Stimulated activated CD4-positive, alpha-beta T cell treated with anti-CD3 and anti-CD28 coated beads, Interleukin-4, amount 100 ng/mL, for 48 hours (primary cell): Measurements from ENCODE around the gene GZMM.
"Not testable (repeated sequence)": the region's sequence is repeated elsewhere in the genome, so short reads cannot be mapped to it uniquely, and the experiment has no call there.

Experiments
- DNase-seq, 2 donors: peaks; one replicate each; pipeline ENCODE4 v3.0.0-alpha.2; 2020; ENCODE audit warnings: low read depth in 2 of 2

Gene GZMM

DNA sequence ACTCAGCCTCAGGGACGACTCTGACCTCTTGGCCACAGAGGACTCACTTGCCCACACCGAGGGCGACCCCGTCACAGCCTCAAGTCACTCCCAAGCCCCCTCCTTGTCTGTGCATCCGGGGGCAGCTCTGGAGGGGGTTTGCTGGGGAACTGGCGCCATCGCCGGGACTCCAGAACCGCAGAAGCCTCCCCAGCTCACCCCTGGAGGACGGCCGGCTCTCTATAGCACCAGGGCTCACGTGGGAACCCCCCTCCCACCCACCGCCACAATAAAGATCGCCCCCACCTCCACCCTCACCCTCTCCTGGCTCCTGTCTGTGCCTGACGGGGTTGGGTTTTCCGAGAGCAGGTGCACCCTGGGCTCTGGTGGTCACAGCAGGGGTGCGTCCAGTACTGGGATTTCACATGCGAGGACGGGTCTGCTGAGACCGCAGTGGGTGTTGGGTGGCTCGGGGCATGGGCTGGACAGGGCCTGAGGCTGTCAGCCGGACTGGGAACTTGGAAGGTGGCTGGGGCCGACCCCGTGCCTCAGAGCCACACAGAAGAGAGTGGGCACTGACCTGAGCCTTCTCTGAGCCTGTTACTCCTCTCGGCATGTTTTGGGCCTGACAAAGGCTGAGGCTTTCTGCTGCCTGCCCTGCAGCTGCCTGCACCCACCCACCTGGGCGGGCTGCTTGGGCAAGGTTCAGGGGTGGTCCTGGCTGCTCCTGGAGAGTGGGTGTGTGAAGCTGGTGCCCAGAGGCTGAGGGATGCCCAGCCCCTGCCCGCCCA is 39.5 kb downstream of the GZMM start:
- DNase-seq = no peak

DNA sequence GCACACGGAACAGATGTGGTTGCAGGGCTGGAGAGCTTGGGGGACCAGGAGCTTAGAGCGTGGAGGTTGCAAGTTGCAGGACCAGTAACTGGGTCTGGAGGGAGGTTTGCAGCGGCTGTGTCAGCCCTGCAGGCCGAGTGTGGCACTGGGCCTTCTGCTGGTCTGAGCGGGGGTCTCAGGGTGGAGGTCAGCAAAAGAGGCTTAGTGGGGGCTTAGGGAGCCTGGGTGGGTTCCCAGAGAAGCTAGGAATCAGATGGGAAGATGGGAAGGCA is 40.1 kb downstream of the GZMM start:
- DNase-seq = no peak

DNA sequence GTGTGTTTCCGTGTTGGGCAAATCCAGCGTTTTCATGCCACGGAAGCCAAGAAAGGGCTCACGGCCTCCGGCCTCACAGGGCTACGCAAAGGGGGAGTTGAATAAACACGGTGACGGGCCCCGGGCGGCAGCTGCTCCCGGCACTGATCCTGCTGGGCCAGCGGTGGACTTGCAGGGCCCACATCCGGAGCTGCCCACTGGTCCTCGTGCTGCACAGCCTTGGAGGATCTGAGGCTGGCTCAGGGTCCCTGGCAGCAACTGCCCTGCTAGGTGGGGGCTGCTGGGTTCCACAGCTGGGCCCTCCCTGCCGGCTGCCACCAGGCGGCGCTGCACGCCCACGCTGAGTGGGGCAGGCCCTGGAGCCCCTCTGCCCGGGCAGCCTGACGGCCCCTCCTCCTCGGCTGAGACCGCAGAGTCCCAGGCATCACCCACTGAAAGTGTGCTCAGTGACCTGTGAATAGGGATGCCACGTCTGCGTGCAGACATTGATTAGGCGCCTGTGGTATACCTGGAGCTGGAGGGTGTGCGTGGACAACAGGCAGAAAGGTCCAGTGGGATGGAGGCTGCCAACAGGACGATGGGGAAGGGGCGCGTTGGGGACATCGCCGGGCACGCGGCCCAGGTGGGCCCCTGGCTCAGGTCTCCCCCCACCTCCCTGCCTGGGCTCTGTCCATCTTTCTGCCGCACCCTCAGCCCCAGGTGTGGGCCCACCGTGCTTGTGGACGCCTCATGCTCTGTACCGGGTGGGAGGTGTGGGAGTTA is 40.6 kb downstream of the GZMM start:
- peak; percentile 49 to 63 for DNase-seq

DNA sequence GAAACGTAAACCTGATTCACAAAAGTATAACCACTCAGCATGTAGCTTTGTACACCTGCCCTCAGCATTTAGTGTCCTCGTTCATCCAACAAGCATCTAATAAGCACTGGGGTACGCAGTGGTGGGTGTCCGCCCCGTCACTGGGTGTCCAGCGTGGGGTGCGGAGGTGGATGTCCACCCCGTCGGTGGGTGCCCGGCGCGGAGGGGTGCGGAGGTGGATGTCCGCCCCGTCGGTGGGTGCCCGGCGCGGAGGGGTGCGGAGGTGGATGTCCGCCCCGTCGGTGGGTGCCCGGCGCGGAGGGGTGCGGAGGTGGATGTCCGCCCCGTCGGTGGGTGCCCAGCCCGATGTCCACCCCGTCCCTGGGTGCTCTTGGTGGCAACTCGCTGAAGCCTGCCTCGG is 41.3 kb downstream of the GZMM start:
- DNase-seq = not testable (repeated sequence)

DNA sequence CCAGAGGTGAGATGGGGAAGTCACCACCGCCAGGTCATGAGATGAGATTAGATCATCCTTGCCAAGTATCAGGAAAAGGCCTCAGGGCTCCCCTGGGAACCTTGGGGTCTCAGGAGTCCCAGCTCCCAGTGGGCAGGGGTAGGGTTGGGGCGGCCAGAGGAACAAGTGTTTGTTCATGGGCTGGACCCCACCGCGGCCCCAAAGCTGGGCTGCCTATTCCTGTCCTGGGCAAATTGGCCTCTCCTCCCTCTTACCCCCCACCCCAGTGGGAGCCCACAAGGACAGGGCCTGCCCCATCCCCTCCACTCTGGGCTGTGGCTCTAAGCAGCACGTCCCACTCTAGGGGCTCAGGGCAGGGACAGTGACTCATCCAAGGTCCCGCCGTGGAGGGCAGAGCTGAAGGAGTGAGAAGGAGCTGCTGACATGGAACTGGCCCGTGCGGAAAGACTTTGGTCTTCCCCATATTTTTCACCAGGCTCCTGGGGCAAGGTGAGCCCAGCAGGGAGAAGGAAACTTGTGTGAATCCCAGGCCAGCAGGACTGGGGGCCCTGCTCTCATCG is 41.8 kb downstream of the GZMM start:
- DNase-seq = no peak

DNA sequence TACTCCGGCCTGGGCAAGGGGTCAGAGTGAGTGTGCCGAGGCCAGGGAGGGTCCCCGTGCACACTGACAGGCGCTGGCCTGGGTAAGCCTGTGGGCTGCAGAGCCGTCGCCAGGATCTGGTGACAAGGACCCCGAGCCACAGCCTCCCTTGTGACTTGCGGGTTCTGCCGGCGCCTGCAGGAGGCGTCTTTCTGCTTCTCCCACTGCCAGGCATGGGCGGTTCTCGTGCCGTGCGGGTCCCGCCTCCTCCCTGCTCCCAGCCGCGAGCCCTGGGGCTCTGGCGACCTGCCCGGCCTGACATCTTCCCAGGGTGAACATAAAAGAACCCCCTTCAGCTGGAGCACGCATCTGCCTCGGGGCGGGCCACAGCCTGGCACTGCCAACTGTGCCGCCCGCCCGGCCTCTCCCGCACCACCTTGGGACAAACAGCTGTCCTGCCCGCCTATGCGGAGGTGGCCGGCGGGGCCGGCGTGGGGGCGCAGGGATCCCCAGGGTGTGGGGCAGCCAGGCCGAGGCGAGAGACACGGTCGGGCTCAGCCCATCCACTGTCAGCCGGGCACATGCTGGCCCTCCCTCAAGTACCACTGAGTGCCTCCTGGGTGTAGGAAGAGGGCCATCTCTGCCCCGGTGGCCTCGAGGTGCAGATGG is 44.4 kb downstream of the GZMM start:
- DNase-seq = peak; percentile 64 to 69

DNA sequence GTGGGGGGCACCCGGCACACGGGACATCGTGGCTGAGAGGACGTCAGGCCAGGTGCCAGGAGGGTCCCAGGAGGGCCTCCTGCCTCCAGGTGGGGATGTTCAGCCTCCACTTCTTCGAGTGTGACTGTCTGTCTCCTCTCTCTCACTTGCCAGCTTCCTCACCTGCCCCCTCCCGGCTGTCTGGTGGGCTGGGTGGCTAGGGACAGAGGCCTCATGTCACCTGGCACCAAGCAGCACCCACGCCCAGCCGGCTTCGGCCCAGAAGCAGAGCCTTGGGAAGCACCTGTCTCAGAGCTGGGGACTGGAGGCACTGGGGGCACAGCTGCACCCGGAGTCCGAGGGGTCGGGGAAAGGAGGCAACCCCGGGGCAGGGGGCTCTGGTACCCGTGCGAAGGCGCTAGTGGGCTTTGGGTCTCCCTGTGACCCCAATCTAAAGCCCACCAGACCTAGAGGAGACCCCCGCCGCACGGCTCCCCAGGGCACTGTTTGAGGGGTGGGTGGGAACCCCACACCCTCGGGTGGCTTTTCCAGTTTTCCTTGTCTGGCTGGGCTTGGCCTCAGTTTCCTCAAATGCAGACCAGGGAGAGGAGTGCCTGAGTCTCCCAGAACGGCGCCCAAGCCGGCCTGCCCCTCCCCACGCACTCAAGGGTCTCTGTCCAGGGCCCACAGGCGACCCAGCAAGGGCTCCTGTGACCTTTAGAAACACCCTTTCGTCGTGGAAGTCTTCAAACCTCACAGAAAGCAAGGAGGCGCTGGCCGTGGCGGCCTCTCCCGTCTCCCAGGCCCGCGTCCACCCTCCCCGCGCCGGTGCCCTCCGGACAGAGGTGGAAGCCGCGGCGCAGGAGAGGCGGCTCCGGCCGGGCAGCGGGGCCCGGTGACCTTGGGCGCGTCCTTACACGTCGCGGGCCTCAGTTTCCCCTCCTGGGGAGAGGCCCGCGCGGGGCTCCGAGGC is 45.2 kb downstream of the GZMM start:
- DNase-seq = no peak

DNA sequence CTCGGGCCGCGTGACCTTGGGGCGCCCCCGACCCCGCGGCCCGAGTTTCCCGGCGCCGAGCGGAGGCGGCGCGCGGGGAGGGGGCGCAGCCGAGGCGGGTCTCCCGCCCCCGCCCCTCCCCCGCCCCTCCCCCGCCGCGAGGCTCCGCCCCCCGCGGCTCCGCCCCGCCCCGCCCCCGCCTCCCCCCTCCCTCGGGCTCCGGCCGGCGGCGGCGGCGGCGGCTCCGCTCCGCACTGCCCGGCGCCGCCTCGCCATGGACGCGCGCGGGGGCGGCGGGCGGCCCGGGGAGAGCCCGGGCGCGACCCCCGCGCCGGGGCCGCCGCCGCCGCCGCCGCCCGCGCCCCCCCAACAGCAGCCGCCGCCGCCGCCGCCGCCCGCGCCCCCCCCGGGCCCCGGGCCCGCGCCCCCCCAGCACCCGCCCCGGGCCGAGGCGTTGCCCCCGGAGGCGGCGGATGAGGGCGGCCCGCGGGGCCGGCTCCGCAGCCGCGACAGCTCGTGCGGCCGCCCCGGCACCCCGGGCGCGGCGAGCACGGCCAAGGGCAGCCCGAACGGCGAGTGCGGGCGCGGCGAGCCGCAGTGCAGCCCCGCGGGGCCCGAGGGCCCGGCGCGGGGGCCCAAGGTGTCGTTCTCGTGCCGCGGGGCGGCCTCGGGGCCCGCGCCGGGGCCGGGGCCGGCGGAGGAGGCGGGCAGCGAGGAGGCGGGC is 46.0 kb downstream of the GZMM start, which contains the start of gene HCN2:
Gene HCN2 (plus strand): TSS at position 189 of the 703 bp plus-strand sequence. CDS start 65 bp downstream, at position 254.
- DNase-seq = no peak

DNA sequence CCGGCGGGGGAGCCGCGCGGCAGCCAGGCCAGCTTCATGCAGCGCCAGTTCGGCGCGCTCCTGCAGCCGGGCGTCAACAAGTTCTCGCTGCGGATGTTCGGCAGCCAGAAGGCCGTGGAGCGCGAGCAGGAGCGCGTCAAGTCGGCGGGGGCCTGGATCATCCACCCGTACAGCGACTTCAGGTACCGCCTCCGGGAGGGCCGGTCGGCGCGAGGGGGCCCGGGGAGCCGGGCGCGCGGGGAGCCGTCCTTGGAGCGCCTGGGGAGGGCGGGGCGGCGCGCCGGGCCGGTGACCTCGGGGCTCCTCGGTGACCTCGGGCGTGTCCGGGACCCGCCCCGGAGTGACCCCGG is 46.5 kb downstream of the GZMM start:
- DNase-seq = no peak

DNA sequence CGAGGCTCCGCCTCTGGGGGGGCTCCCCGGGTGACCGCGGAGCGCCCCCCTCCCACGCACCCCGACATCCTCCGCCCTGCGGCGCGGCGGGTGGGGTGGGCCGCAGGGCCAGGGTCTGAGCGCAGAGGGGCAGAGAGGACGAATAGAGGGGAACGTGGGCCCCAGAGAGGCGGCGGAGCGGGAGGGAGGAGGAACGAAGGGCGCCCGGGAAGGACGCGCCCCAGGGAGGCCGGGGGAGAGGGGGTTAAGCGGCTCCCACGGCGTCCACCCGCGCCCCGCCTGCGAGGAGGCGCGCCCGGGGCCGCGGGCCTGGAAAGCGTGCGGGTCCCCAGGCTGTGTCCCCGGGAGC is 46.9 kb downstream of the GZMM start:
- DNase-seq = no peak

DNA sequence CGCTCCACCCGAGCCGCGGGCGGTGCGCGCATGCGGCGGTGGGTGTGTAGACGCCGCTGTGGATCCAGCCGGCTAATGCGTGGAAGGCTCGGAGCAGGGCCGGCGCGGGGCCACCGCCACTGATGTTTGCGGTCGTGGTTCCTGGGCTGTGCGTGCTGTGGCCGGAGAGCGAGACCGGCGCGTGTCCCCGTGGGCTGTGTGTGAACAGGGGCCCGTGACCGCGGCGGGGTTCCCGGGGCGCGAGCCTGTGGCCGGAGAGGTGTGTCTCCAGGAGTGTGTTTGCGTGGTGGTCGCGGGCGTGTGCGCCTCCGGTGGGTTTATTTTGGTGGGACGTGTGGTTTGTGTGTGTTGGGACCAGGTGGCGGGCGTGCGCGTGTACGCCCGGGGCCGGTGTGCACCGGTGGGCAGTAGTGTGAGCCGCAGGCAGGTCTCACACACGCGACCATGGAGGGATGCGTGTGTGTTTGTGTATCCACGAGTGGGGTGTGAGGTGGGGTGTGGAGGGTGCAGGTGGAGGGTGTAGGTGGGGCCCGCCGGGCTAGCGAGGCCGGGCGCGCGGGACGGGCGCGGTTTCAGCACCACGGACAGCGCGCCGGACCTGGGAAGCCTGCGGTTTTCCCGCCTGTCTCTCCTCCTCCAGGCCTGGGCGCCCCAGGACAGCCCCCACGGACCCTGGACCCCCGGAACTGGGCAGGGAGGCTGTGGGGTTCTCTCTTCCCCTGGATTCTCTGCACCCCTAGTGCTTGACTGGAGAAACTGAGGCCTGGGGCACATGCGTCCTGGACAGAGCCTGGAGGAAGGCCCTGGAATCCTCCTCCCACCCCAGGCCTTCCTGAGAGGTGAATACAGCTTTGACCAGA is 47.5 kb downstream of the GZMM start:
- no peak for DNase-seq

DNA sequence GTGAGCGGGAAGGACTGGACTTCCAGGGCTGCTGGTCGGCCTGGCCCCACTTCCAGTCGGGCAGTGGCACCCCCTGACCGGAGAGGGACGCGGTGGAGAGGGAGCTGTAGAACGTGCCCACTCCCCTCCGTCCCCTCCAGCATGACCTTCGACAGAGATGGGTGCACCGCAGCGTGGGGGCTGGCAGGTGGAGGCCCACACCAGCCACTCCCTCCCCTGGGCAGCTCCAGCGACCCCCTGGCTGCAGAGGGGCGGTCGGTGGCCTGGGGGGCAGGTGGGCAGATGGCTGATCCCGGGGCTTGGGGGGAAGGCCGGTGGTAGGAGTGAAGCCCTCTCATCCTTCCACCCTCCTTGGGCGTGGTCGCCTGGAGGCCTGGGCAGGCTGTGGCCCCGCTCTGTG is 48.2 kb downstream of the GZMM start:
- DNase-seq = no peak

DNA sequence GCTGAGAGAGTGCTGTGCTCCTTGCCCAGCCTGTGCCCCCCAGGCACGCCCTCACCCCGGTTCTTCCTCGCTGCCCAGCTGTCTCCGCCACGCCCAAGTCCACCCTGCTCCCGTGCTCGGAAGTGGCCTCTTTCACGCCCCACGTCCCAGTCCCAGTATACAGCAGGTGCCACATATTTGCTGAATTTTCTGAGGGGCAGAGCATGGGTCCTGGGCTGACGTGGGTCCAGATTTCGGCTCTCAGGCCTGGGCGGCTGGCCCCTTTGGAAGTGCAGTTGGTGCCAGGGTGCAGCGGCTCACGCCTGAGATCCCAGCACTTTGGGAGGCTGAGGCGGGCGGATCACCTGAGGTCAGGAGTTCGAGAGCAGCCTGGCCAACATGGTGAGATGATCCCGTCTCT is 49.2 kb downstream of the GZMM start:
- no peak for DNase-seq

DNA sequence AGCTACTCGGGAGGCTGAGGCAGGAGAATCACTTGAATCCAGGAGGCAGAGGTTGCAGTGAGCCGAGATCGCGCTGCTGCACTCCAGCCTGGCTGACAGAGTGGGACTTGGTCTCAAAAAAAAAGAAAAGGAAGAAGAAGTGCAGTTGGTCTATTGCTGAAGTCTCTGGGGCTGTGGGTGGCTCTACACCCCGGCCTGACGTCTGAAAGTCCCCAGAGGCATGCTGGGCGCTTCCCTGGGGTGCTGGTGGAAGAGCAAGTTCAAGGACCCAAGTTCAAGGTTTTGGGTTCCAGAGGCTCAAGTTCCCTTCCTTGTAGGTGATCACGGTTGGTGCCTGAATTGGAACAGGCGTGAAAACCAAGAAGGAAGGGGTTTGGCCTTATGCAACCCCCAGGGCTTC is 49.7 kb downstream of the GZMM start:
- no peak for DNase-seq

DNA sequence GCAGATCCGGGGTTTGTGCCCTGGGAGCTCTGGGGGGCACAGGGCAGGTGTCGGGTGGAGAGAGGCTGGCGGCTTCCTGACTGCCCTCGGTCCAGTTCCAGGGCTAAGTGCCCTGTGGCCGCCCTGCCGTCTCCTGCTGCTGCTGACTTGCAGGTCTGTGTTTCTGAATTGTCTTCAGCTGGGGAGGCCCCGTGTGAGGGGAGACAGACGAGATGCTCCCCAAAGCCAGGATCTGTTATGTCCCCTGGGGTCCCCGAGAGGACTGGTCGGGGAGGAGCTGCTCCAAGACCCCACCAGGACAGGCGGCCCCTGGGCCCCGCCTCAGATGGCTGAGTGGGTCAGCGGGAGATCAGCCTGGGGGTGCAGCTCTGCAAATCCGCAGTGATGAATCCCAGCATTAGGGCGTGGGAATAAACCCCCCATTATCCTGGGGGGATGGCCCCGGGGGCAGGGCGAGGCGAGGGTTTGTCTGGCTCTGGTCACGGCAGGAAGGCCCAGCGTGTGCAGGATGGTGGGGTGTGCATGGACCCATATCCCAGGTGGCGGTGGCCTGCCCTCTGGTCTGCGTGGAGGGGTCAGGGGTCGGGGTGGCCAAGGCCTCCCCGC is 50.5 kb downstream of the GZMM start:
- DNase-seq = no peak

DNA sequence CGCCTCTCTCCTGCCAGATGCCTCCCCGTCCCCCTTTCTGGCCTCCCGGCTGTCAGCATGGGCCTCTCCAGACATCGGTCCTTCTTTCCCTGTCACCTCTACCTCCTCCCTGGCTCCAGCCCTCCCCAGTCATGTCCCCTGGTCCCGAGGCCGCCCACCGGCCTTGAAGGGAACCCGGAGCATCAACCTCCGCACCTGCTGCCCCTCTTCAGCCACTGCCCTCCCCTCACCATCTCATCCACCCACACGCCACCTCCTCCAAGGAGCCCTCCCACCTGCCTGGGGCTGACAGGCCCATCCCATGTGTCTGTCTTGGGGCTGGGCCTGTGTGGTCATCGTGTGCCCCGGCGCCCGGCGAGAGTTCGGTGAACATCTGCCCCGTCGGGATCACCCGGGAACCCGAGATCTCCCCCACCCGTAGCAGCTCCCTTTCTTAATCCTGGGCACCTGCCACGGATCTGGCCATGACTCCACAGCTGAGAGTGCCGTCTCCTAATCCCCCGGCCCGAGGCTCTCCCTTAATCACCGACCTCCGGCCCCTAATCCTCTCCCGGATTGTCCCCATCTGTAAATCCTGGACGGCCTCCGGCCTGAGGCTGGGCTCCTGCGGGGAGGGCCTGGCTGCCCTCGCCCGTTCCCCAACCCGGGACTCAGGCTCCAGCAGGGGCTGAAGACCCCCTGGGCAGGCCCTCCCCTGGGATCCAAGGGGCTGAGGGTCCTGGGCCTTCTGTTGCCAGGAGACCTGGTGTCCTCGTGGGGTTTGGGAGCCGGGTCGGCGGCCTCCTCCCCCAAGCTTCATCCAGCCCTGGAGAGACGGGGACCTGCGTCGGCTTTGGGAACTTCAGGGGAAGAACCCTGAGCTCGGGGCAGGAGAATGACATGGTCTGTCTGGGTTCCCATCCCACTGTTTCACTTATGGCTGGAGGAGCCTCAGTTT is 51.7 kb downstream of the GZMM start:
- no peak for DNase-seq

DNA sequence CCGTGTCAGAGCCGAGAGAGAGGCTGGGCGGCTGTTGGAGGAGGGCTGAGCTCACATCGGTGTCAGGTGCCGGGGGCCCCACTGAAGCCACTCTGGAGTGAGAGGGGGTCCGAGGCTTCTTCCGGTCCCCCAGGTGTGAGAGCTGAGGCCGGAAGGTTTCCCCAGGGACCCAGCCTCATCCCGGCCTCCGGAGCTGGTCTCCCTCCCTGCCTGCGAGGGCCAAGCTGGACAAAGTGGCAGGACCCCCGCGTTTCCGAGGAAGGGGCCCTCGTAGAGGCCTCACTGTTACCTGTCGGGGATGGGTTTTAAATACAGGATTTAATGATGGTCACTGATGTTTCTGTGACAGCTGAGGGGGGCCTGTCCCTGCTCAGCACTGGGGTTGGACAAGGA is 52.4 kb downstream of the GZMM start:
- no peak for DNase-seq
